ENCODE measurements around the gene CRAMP1.

Gene CRAMP1

GRCh38 chr16:1626327-1626726, 14.2 kb downstream of the CRAMP1 start:
- Histone ChIP-seq H3K36me3 (replicated peaks; ENCODE audit: insufficient read depth, low read length) (no peaks in the 10 kb centered on the region), H2AFZ (ENCODE audit: low read length) (no peak overlapping the region), H3F3A (ENCODE audit: insufficient read depth, low read length) (peaks cover 9% of the 10 kb centered on the region; the same call in 1 of the 2 replicates), H3K4me2 (ENCODE audit: low read depth, low read length) (no peak overlapping the region), H3K9ac (ENCODE audit: low read length) (no peak overlapping the region), H3K4me1 (ENCODE audit: low read length) (peaks cover 4% of the 10 kb centered on the region), H3K4me3 (ENCODE audit: low read length) (no peak overlapping the region), H3K79me2 (ENCODE audit: low read length) (peaks cover 81% of the 10 kb centered on the region), H3K9me2 (replicated peaks; ENCODE audit: insufficient read depth, low read length) (no peaks in the 10 kb centered on the region), H4K20me1 (ENCODE audit: insufficient read depth, low read length) (peaks cover 11% of the 10 kb centered on the region; the same call in 1 of the 2 replicates), H3K27ac (ENCODE audit: low read length) (no peak overlapping the region), H3K27me3 (replicated peaks; ENCODE audit: insufficient read depth, low read length) (no peaks in the 10 kb centered on the region), H3K9me3 (replicated peaks; ENCODE audit: insufficient read depth, low read length) (no peaks in the 10 kb centered on the region)
- TF ChIP-seq EZH2 (optimal IDR thresholded peaks at IDR 0.05; ENCODE audit: low read depth, low read length): no peak
- DNase-seq: no peak

- no peak overlapping the region for H3K27ac ChIP-seq (ENCODE audit: low read length)
- no peaks in the 10 kb centered on the region for H3K9me2 ChIP-seq (replicated peaks; ENCODE audit: insufficient read depth, low read length)
- peaks cover 8% of the 10 kb centered on the region; the same call in 1 of the 2 replicates for H4K20me1 ChIP-seq (ENCODE audit: insufficient read depth, low read length)
- H3K27me3 ChIP-seq (replicated peaks; ENCODE audit: insufficient read depth, low read length): no peaks in the 10 kb centered on the region
- H3K4me3 ChIP-seq (ENCODE audit: low read length): no peak overlapping the region
- no peaks in the 10 kb centered on the region for H3K36me3 ChIP-seq (replicated peaks; ENCODE audit: insufficient read depth, low read length)
- no peak overlapping the region for H3K9ac ChIP-seq (ENCODE audit: low read length)
- no peak for TF ChIP-seq EZH2phosphoT487 (IDR thresholded peaks at IDR 0.05; ENCODE audit: low read length)
- no peak for TF ChIP-seq CTCF (IDR thresholded peaks at IDR 0.05; ENCODE audit: low read length)
- no peak for TF ChIP-seq EZH2 (optimal IDR thresholded peaks at IDR 0.05; ENCODE audit: low read depth, low read length)
- DNase-seq: no peak
- no peak overlapping the region for H3K4me2 ChIP-seq (ENCODE audit: low read depth, low read length)
- H2AFZ ChIP-seq (ENCODE audit: low read length): no peak overlapping the region
- no peaks in the 10 kb centered on the region; the same call in 1 of the 2 replicates for H3K4me1 ChIP-seq (ENCODE audit: low read length)
- H3K79me2 ChIP-seq (ENCODE audit: low read length): peaks cover 77% of the 10 kb centered on the region
- H3K9me3 ChIP-seq (replicated peaks; ENCODE audit: insufficient read depth, low read length): no peaks in the 10 kb centered on the region
- H3F3A ChIP-seq (ENCODE audit: insufficient read depth, low read length): peaks cover 4% of the 10 kb centered on the region; the same call in 1 of the 2 replicates
Measured at GRCh38 chr16:1626776-1627175, 14.6 kb downstream of the CRAMP1 start.

GRCh38 chr16:1630450-1631213, 18.5 kb downstream of the CRAMP1 start:
- DNase-seq: no peak
- H3K4me1 ChIP-seq (ENCODE audit: low read length): no peaks in the 10 kb centered on the region
- no peaks in the 10 kb centered on the region for H3K27me3 ChIP-seq (replicated peaks; ENCODE audit: insufficient read depth, low read length)
- H3K36me3 ChIP-seq (replicated peaks; ENCODE audit: insufficient read depth, low read length): no peaks in the 10 kb centered on the region; the same call in 1 of the 2 replicates
- no peak overlapping the region for H3K4me3 ChIP-seq (ENCODE audit: low read length)
- no peaks in the 10 kb centered on the region for H4K20me1 ChIP-seq (ENCODE audit: insufficient read depth, low read length)
- peaks cover 55% of the 10 kb centered on the region for H3K79me2 ChIP-seq (ENCODE audit: low read length)
- no peaks in the 10 kb centered on the region for H3K9me2 ChIP-seq (replicated peaks; ENCODE audit: insufficient read depth, low read length)
- no peak overlapping the region for H3K9ac ChIP-seq (ENCODE audit: low read length)
- H2AFZ ChIP-seq (ENCODE audit: low read length): no peak overlapping the region
- no peaks in the 10 kb centered on the region for H3F3A ChIP-seq (ENCODE audit: insufficient read depth, low read length)
- no peaks in the 10 kb centered on the region for H3K9me3 ChIP-seq (replicated peaks; ENCODE audit: insufficient read depth, low read length)
- H3K27ac ChIP-seq (ENCODE audit: low read length): no peak overlapping the region
- no peak overlapping the region for H3K4me2 ChIP-seq (ENCODE audit: low read depth, low read length)
- no peak for TF ChIP-seq EZH2phosphoT487 (IDR thresholded peaks at IDR 0.05; ENCODE audit: low read length)
- no peak for TF ChIP-seq EZH2 (optimal IDR thresholded peaks at IDR 0.05; ENCODE audit: low read depth, low read length)
- no peak for TF ChIP-seq CTCF (IDR thresholded peaks at IDR 0.05; ENCODE audit: low read length)

- Histone ChIP-seq H3K4me3 (ENCODE audit: low read length) (no peak overlapping the region), H3K9me2 (replicated peaks; ENCODE audit: insufficient read depth, low read length) (no peaks in the 10 kb centered on the region), H3K27ac (ENCODE audit: low read length) (no peak overlapping the region), H2AFZ (ENCODE audit: low read length) (no peak overlapping the region), H3K79me2 (ENCODE audit: low read length) (peaks cover 53% of the 10 kb centered on the region), H3K4me1 (ENCODE audit: low read length) (no peaks in the 10 kb centered on the region), H3K9me3 (replicated peaks; ENCODE audit: insufficient read depth, low read length) (no peaks in the 10 kb centered on the region), H3K9ac (ENCODE audit: low read length) (no peak overlapping the region), H3K27me3 (replicated peaks; ENCODE audit: insufficient read depth, low read length) (no peaks in the 10 kb centered on the region), H3K4me2 (ENCODE audit: low read depth, low read length) (no peak overlapping the region), H4K20me1 (ENCODE audit: insufficient read depth, low read length) (no peaks in the 10 kb centered on the region), H3K36me3 (replicated peaks; ENCODE audit: insufficient read depth, low read length) (no peaks in the 10 kb centered on the region; the same call in 1 of the 2 replicates), H3F3A (ENCODE audit: insufficient read depth, low read length) (no peaks in the 10 kb centered on the region)
- no peak for DNase-seq
- no peak for TF ChIP-seq CTCF (IDR thresholded peaks at IDR 0.05; ENCODE audit: low read length)
- TF ChIP-seq EZH2phosphoT487 (IDR thresholded peaks at IDR 0.05; ENCODE audit: low read length): no peak
- TF ChIP-seq EZH2 (optimal IDR thresholded peaks at IDR 0.05; ENCODE audit: low read depth, low read length): no peak
Measured at GRCh38 chr16:1631230-1631629, 19.1 kb downstream of the CRAMP1 start.
